Rectal smooth muscle tissue (tissue), 1 donor: Measurements from ENCODE around the gene MAPT.

Experiments used
- H3K27ac ChIP-seq: one replicate; pipeline ENCODE4 v1.7.0; 2013; ENCODE audit warnings: low read depth, low read length, inconsistent platforms
- H3K27me3 ChIP-seq: one replicate; pipeline ENCODE4 v1.7.0; 2013; ENCODE audit warnings: low read length; ENCODE audit not compliant: control insufficient read depth, insufficient read depth
- H3K36me3 ChIP-seq: one replicate; pipeline ENCODE4 v1.7.0; 2013; ENCODE audit warnings: low read length; ENCODE audit not compliant: control insufficient read depth, insufficient read depth
- H3K4me1 ChIP-seq: one replicate; pipeline ENCODE4 v1.7.0; 2013; ENCODE audit warnings: low read length; ENCODE audit not compliant: control insufficient read depth, insufficient read depth
- H3K4me3 ChIP-seq: one replicate; pipeline ENCODE4 v1.7.0; 2013; ENCODE audit warnings: low read length
- H3K9ac ChIP-seq: one replicate; pipeline ENCODE4 v1.7.0; 2013; ENCODE audit warnings: low read length

MAPT gene

DNA sequence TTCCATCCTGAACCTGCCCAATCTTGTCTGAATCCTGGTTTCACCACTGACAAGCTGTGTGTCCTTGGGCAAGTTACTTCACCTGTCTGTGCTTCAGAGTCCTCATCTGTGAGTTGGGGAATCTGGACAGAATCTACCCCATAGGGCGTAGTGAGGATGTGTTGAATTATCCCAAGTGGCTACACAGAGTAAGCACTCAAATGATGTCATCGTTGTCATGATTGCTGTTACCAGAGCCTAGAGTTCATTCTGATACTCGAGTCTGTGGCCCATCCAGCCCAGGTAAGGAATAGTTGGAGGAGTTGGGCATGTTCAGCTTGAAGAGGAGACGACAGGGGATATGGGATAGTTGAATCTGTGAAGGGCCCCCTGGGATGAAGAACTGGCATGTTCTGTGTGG, 45.9 kb downstream of the MAPT start:
- no peaks in the 10 kb centered on the region for H3K27me3 ChIP-seq
- no peaks in the 10 kb centered on the region for H3K36me3 ChIP-seq
- no peak overlapping the region for H3K9ac ChIP-seq
- H3K4me3 ChIP-seq = no peak overlapping the region
- H3K27ac ChIP-seq = peak overlapping the region; percentile 48
- H3K4me1 ChIP-seq = peaks cover 9% of the 10 kb centered on the region

DNA sequence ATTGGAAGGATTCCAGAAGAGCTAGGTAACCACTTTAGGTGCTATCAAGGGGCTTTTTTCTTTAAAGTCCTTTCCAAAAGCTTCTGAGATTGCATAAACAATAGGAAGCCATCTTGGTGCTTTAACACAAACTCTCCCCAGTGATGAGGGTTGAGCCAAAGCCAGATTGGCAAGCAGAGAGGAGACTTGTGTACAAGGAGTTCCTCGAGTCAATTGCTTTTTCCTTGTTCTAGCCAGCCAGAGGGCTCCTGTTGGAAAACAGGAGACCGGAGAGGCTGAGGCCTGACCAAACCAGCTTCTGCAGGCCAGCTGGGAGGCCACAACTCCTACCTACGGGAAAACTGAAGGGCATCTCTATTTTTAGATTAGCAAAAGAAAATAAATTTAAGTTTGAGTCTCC, 46.5 kb downstream of the MAPT start:
- Histone ChIP-seq H3K4me3 (no peak overlapping the region), H3K27ac (peak overlapping the region; percentile 48), H3K4me1 (peaks cover 9% of the 10 kb centered on the region), H3K27me3 (no peaks in the 10 kb centered on the region), H3K36me3 (no peaks in the 10 kb centered on the region), H3K9ac (no peak overlapping the region)

DNA sequence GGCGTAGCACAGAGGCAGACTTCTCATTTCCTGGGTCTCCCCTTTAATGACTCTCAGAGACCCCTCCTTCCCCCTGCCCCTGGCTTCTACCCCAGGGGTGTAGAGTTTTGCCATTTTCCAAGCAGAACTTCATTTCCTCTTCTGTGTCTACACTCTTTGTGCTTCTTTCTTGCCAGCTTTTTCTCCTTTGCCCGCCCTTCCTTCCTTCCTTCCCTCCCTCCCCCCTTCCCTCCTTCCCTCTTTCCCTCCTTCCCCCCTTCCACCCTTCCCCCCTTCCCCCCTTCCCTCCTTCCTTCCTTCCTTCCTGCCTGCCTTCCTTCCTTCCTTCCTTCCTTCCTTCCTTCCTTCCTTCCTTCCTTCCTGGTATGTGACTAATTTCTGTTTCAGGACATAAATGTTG, 47.0 kb downstream of the MAPT start:
- H3K36me3 ChIP-seq = no peaks in the 10 kb centered on the region
- no peak overlapping the region for H3K9ac ChIP-seq
- no peak overlapping the region for H3K4me3 ChIP-seq
- H3K4me1 ChIP-seq = peaks cover 9% of the 10 kb centered on the region
- H3K27ac ChIP-seq = peak overlapping the region; percentile 48
- no peaks in the 10 kb centered on the region for H3K27me3 ChIP-seq

DNA sequence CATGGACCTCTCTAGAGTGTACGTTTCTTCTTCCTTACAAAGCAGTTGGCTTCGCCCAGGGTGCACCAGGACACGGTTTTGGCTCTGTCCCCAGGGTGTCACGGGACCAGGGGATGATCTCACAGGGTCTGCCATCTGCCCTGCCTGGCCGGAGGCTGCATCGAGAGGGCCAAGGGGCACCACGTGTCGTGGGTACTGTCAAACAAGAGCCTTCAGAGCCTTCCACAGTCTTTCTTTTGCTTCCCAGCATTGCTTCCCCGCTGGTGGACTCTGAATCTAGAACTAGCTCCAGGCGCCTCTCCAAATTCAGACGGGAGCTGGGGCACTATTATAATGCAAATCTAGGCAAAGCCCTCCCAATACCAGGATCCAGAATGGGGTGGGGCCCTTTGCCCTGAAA, 47.9 kb downstream of the MAPT start:
- H3K4me3 ChIP-seq = no peak overlapping the region
- no peaks in the 10 kb centered on the region for H3K27me3 ChIP-seq
- no peaks in the 10 kb centered on the region for H3K36me3 ChIP-seq
- no peak overlapping the region for H3K9ac ChIP-seq
- peaks cover 9% of the 10 kb centered on the region for H3K4me1 ChIP-seq
- peak overlapping the region; percentile 28 for H3K27ac ChIP-seq

DNA sequence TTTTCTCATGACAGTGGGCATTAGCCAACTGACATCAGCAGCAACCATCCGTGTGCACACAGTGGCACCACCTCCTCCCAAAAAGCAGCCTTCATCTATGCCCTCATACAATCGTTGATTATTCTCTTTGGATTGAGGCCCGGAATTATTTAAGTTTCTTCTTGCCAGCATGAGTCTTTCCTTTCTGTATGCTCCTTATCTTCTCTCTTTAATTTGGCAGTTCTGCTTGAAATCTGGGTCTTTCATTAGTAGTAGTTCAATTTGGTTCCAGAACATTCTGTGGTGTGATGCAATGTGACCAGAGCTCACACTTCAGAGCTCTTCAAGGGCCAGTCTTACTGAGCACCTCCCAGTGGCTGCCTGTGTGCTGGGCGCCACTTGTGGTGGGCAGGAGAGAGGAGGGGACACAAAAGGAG, 52.5 kb downstream of the MAPT start:
- Histone ChIP-seq H3K36me3 (no peaks in the 10 kb centered on the region), H3K27ac (no peak overlapping the region), H3K4me3 (no peak overlapping the region), H3K9ac (no peak overlapping the region), H3K4me1 (no peaks in the 10 kb centered on the region), H3K27me3 (peaks cover 6% of the 10 kb centered on the region)

DNA sequence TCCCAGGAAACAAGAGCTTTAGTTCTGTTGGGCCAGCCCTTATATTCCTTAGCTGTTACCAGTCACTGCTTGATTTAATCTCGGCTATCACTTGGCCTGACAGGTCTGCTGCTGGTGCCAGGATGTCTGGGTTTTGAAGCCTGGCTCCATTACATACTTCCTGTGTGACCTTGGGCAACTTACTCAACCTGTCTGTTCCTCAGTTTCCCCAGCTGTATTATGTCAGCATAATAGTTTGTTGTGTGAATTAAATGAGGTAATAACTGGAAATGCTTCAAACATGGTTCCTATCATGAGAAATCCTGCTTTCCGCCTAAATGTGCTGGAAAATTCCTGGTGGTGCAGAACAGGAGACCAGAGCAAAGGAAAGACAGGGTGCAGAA, 54.1 kb downstream of the MAPT start:
- Histone ChIP-seq H3K27me3 (peaks cover 6% of the 10 kb centered on the region), H3K36me3 (no peaks in the 10 kb centered on the region), H3K9ac (no peak overlapping the region), H3K4me3 (no peak overlapping the region), H3K4me1 (no peaks in the 10 kb centered on the region), H3K27ac (no peak overlapping the region)

DNA sequence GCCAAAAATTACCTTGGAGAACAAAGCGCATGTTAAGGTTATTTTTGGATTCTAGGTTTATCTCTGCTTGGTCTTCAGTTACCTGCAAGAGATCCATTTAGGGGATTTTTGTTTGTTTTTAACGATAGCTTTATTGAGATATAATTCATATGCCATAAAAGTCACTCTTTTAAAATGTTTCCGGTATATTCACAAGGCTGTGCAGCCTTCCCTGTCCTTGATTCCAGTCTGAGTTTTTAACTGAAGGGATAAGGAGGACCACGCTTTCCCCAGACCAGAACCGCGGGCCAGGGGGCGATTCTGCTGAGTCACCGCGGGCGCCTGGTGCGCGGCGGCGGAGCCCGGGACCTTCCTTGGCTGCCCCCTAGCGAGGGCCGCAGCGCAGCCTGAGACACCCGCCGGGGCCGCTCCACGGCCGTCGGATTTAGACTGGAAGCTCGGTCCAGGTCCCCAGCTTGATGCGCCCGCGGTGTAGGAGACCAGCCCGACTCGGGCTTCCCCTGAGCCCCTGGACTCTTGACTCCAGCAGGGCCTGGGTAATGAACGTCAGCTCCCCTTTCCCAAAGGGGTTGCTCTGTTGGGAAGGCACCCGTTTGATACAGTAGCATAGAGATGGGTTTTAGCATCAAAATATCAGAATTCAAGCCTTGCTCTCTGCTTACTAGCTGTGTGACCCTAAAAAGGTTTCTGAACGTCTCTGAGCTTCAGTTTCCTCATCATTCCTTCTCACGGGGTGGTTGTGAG, 54.7 kb downstream of the MAPT start:
- H3K4me1 ChIP-seq = no peaks in the 10 kb centered on the region
- no peak overlapping the region for H3K9ac ChIP-seq
- peak overlapping the region; percentile 30 for H3K4me3 ChIP-seq
- no peak overlapping the region for H3K27ac ChIP-seq
- H3K27me3 ChIP-seq = peaks cover 6% of the 10 kb centered on the region
- no peaks in the 10 kb centered on the region for H3K36me3 ChIP-seq

DNA sequence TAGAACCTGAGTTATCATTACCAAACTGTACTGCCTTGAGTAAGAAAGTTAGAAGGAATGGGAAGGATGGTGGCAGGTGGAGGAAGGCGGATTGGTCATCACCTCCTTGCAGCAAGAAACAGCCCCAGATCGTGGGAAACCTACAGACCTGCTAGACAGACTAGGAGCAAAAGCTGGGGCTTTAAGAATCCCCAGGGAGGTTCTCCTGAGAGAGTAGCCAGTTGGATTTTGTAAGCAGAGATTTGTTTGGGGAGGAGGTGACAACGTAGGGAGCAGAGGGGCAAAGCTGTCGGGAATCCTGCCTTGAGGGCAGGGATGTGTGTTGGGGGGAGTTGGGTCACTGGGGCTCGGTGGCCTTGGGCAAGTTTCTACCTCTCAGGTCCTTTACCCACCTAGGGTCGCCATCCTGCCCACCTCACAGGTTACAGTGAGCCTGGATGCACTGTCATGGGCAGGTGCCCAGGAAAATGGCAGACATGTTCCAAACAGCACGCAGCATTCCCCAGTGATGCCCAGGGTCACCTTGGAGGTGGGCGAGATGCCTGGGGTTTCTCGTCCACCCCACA, 55.5 kb downstream of the MAPT start:
- no peaks in the 10 kb centered on the region for H3K4me1 ChIP-seq
- H3K9ac ChIP-seq = no peak overlapping the region
- H3K27ac ChIP-seq = no peak overlapping the region
- no peaks in the 10 kb centered on the region for H3K36me3 ChIP-seq
- H3K27me3 ChIP-seq = peaks cover 6% of the 10 kb centered on the region
- H3K4me3 ChIP-seq = no peak overlapping the region

DNA sequence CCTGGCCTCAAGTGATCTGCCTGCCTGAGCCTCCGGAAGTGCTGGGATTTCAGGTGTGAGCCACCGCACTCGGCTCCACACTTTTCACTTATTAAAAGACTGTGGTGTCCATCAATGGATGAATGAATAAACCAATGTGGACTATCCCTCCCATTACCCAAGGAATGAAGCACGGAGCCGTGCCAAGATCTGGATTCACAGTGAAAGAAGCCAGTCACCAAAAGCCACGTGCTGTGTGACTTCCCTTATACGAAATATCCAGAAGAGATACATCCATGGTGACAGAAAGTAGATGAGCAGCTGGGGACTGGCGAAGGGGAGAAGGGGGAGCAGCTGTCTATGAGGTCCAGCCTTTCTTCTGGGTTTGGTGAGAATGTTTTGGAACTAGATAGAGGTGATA, 56.5 kb downstream of the MAPT start:
- no peaks in the 10 kb centered on the region for H3K4me1 ChIP-seq
- peaks cover 6% of the 10 kb centered on the region for H3K27me3 ChIP-seq

DNA sequence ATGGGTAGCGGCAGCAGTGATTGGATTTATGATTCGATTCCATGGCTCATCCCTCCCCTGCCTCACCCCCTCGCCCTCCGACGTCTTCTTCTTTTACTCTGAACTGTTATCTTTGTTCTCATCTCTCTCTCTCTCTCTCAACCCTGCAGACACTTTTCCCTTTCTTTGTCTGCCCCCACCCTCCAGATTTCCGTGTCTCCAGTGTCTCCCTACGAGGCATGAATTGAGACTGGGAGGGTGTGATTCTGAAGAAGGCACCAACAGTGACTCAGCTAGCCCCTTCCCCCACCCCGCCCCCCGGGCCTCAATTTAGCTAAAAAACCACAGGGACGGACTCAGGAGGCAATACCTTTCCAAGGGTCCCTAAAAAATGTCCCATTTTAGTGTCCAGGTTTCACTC, 57.0 kb downstream of the MAPT start:
- Histone ChIP-seq H3K36me3 (no peaks in the 10 kb centered on the region), H3K27ac (no peak overlapping the region), H3K4me1 (no peaks in the 10 kb centered on the region), H3K27me3 (peaks cover 6% of the 10 kb centered on the region), H3K9ac (no peak overlapping the region), H3K4me3 (no peak overlapping the region)

More for the DNA sequence above, 56.5 kb downstream of the MAPT start:
- H3K9ac ChIP-seq = no peak overlapping the region
- no peaks in the 10 kb centered on the region for H3K36me3 ChIP-seq
- no peak overlapping the region for H3K27ac ChIP-seq
- no peak overlapping the region for H3K4me3 ChIP-seq

DNA sequence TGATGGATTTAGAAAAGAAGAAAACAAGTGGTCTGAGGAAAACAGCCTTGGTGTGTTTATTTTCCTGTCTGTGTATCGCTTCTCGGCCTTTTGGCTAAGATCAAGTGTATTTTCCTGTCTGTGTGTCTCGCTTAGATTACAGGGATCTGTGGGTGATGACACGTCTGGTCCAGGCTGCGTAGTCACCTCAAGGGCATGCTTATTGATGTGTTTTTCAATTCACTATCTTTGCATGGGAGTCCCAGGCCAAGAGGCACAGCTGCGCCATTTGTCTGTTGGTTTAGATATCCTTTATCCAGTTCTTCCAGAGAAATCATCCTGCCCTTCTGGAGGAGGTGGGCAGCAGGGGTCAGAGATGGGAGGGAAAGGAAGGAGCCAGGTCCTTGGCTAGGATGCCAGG, 57.6 kb downstream of the MAPT start:
- Histone ChIP-seq H3K9ac (no peak overlapping the region), H3K4me3 (no peak overlapping the region)

DNA sequence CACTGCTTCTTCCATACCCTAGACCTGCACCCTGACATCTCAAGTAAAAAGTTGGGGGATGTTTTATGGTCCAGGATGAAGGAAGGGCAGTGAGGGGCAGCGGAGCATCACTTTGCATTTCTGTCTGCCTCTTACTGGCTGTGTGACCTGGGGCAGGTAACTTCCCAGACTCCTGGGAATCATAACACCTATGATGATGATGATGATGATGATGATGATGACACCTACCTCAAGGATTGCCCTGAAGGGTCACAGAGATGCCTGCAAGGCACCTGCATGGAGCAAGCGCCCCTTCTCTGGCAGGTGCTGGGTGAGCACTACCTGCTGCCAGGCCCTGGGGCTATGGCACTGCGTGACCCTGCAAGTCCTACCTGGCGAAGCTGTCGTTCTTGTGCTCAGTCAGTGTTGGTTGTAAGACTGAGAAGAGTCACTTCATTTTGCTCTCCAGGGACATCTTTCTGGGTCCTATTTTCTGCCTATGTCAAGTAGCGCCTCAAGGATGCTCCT, 58.5 kb downstream of the MAPT start:
- H3K27me3 ChIP-seq = peaks cover 6% of the 10 kb centered on the region
- H3K4me3 ChIP-seq = no peak overlapping the region
- no peak overlapping the region for H3K9ac ChIP-seq
- H3K27ac ChIP-seq = no peak overlapping the region
- H3K4me1 ChIP-seq = no peaks in the 10 kb centered on the region
- no peaks in the 10 kb centered on the region for H3K36me3 ChIP-seq

More for the DNA sequence above, 57.6 kb downstream of the MAPT start:
- peaks cover 6% of the 10 kb centered on the region for H3K27me3 ChIP-seq
- H3K36me3 ChIP-seq = no peaks in the 10 kb centered on the region
- H3K4me1 ChIP-seq = no peaks in the 10 kb centered on the region
- H3K27ac ChIP-seq = no peak overlapping the region

DNA sequence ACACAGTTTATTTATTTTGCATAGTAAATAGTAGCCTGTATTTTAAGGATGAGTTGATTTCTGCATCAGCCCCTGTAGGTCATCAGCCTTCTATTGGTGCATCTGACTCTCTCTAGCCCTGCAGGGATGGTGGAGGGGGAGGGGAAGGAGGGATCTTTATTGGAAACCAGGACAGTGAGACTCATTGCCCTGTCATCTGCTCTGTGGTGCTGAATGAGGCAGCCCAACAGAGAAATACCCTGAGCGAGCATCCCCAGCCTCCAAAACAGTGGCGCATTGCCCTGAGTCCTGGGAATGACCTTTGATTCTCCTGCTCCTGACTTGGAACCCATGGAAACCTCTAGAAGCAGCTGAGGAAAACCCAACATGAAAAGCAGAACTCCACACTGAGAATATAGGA, 59.2 kb downstream of the MAPT start:
- H3K27ac ChIP-seq = no peak overlapping the region
- no peaks in the 10 kb centered on the region for H3K36me3 ChIP-seq
- H3K4me3 ChIP-seq = no peak overlapping the region
- H3K9ac ChIP-seq = no peak overlapping the region
- H3K27me3 ChIP-seq = peaks cover 6% of the 10 kb centered on the region
- no peaks in the 10 kb centered on the region for H3K4me1 ChIP-seq
